AG04450 (cell line): ENCODE data around the gene DOCK4. TPM values are rescaled to one million over a fixed set of nuclear protein-coding genes. Genes with fewer than 3 reads are reported as not detected.

Experiments
- CTCF ChIA-PET: fragments of 300-600, 350-600 bp; formaldehyde crosslinking; extraction: SDS; loops from one replicate; lab custom pipeline; 2022; ENCODE audit warnings: antibody characterized with exemption, inconsistent platforms; lab: Charles Lee
- POLR2A ChIA-PET: fragments of 350-600 bp; formaldehyde crosslinking; extraction: SDS; loops from one replicate; lab custom pipeline; 2021; ENCODE audit warnings: antibody characterized with exemption, inconsistent platforms; lab: Yijun Ruan, JAX
- DNase-seq: peaks from one replicate; pipeline ENCODE4 v3.0.0-alpha.2; 2011; ENCODE audit warnings: low read depth, low spot score
- H3K27ac ChIP-seq: one replicate; pipeline ENCODE4 v1.5.1; 2012; ENCODE audit warnings: low read depth, low read length, control low read depth
- H3K27me3 ChIP-seq: one replicate; pipeline ENCODE4 v1.6.0; 2012; ENCODE audit warnings: low read length; ENCODE audit not compliant: control insufficient read depth, insufficient read depth
- H3K4me3 ChIP-seq: 2 replicates; pipeline ENCODE4 v1.5.1; 2011; ENCODE audit warnings: mild to moderate bottlenecking, low read depth, low read length, control low read depth
- H3K9me3 ChIP-seq: 2 replicates; pipeline ENCODE4 v1.5.1; 2012; ENCODE audit warnings: low read length; ENCODE audit not compliant: control insufficient read depth, insufficient read depth
- CTCF ChIP-seq: IDR thresholded peaks from 2 replicates; pipeline ENCODE4 v1.5.1; 2011; ENCODE audit warnings: low read depth, low read length, control low read depth, inconsistent platforms
- polyA plus RNA-seq: library from polyadenylated mRNA; depleted of rRNA; stranded (reverse); fragments of >200 nt; gene quantifications from 2 replicates; pipeline ENCODE4 v1.2.3, GENCODE V29; 2011

The DOCK4 gene
- polyA plus RNA-seq, 1 experiment = 12.6 TPM

- Histone ChIP-seq H3K27ac (no peak overlapping the region), H3K4me3 (no peak overlapping the region), H3K27me3 (no peaks in the 10 kb centered on the region), H3K9me3 (no peaks in the 10 kb centered on the region)
- POLR2A ChIA-PET = interaction anchor here (0.7 kb wide), 1 partner anchor 58 kb away, joined by 12 read pairs; the partner anchor contains the start of genes DOCK4 and ZNF277
- TF ChIP-seq CTCF = no peak
- CTCF ChIA-PET = interaction anchor here (0.6 to 0.9 kb wide), 6 partner anchors 24 to 348 kb away, joined by 3 to 8 read pairs (median 4); no protein-coding TSS in a partner anchor
- no peak for DNase-seq
Observed at GRCh38 chr7:112147793-112148361, 58.3 kb downstream of the DOCK4 start.

GRCh38 chr7:112145206-112145605, 61.0 kb downstream of the DOCK4 start:
- Histone ChIP-seq H3K9me3 (no peaks in the 10 kb centered on the region), H3K4me3 (no peak overlapping the region), H3K27ac (no peak overlapping the region), H3K27me3 (no peaks in the 10 kb centered on the region)
- no peak for DNase-seq
- ChIA-PET POLR2A (interaction anchor here (3.3 kb wide), 1 partner anchor 60 kb away, joined by 18 read pairs; the partner anchor contains the start of genes DOCK4 and ZNF277), CTCF (no interaction called here)
- no peak for TF ChIP-seq CTCF

- POLR2A ChIA-PET = interaction anchor here (1.0 to 3.3 kb wide), 2 partner anchors 56 to 61 kb away, joined by 10 to 18 read pairs; partner anchors contain the start of genes DOCK4 and ZNF277
- H3K9me3 ChIP-seq = no peaks in the 10 kb centered on the region
- no peak for DNase-seq
- no peak for TF ChIP-seq CTCF
- no peak overlapping the region for H3K27ac ChIP-seq
- CTCF ChIA-PET = interaction anchor here (1.0 kb wide), 1 partner anchor 65 kb away, joined by 3 read pairs; no protein-coding TSS in a partner anchor
- no peaks in the 10 kb centered on the region for H3K27me3 ChIP-seq
- no peak overlapping the region for H3K4me3 ChIP-seq
Observed at GRCh38 chr7:112144284-112145059, 61.7 kb downstream of the DOCK4 start.

GRCh38 chr7:112143582-112143981, 62.6 kb downstream of the DOCK4 start:
- CTCF ChIA-PET = interaction anchor here (0.7 to 1.0 kb wide), 2 partner anchors 64 to 391 kb away, joined by 3 read pairs; no protein-coding TSS in a partner anchor
- peak; percentile 81 for DNase-seq
- no peaks in the 10 kb centered on the region for H3K9me3 ChIP-seq
- H3K4me3 ChIP-seq = no peak overlapping the region
- TF ChIP-seq CTCF = no peak
- peak overlapping the region; percentile 58 for H3K27ac ChIP-seq
- H3K27me3 ChIP-seq = no peaks in the 10 kb centered on the region
- POLR2A ChIA-PET = interaction anchor here (0.6 to 3.3 kb wide), 5 partner anchors 19 to 63 kb away, joined by 4 to 18 read pairs (median 5); partner anchors contain the start of genes DOCK4 and ZNF277
